MM.1S (cell line): Measurements from ENCODE around the gene GP1BA.

Experiments
- DNase-seq: peaks from one replicate; pipeline ENCODE4 v3.0.0-alpha.2; 2015
- H2AFZ ChIP-seq: fragments of 300-600 bp; sonication (generic); 2 replicates; pipeline ENCODE4 v1.6.0; 2016; ENCODE audit warnings: antibody characterized with exemption, low read length
- H3F3A ChIP-seq: fragments of 300-600 bp; sonication (generic); 2 replicates; pipeline ENCODE4 v1.6.1; 2016; ENCODE audit warnings: mild to moderate bottlenecking, antibody characterized with exemption, low read length, moderate library complexity, mixed read lengths; ENCODE audit not compliant: insufficient read depth
- H3K27ac ChIP-seq: fragments of 300-600 bp; sonication (generic); 2 replicates; pipeline ENCODE4 v1.5.1; 2016; ENCODE audit warnings: mild to moderate bottlenecking, low read length
- H3K27me3 ChIP-seq: fragments of 300-600 bp; sonication (generic); replicated peaks from 2 replicates; pipeline ENCODE4 v1.6.0; 2016; ENCODE audit warnings: low read length; ENCODE audit not compliant: insufficient read depth
- H3K36me3 ChIP-seq: fragments of 300-600 bp; sonication (generic); replicated peaks from 2 replicates; pipeline ENCODE4 v1.6.1; 2016; ENCODE audit warnings: mild to moderate bottlenecking, low read length, mixed read lengths; ENCODE audit not compliant: insufficient read depth
- H3K4me1 ChIP-seq: fragments of 300-600 bp; sonication (generic); 2 replicates; pipeline ENCODE4 v1.6.1; 2016; ENCODE audit warnings: low read length, mixed read lengths
- H3K4me2 ChIP-seq: fragments of 300-600 bp; sonication (generic); 2 replicates; pipeline ENCODE4 v1.6.0; 2016; ENCODE audit warnings: low read depth, low read length
- H3K4me3 ChIP-seq: fragments of 300-600 bp; sonication (generic); 2 replicates; pipeline ENCODE4 v1.5.1; 2016; ENCODE audit warnings: low read length, mixed read lengths
- H3K79me2 ChIP-seq: fragments of 300-600 bp; sonication (generic); 2 replicates; pipeline ENCODE4 v1.6.1; 2016; ENCODE audit warnings: mixed run types, low read length, mixed read lengths
- H3K9ac ChIP-seq: fragments of 300-600 bp; sonication (generic); 2 replicates; pipeline ENCODE4 v1.6.1; 2016; ENCODE audit warnings: low read length, mixed read lengths
- H3K9me2 ChIP-seq: fragments of 300-600 bp; sonication (generic); replicated peaks from 2 replicates; pipeline ENCODE4 v1.6.1; 2016; ENCODE audit warnings: mild to moderate bottlenecking, low read length, mixed read lengths; ENCODE audit not compliant: insufficient read depth
- H3K9me3 ChIP-seq: fragments of 300-600 bp; sonication (generic); replicated peaks from 2 replicates; pipeline ENCODE4 v1.6.1; 2016; ENCODE audit warnings: mild to moderate bottlenecking, low read length, mixed read lengths; ENCODE audit not compliant: insufficient read depth
- H4K20me1 ChIP-seq: fragments of 300-600 bp; sonication (generic); 2 replicates; pipeline ENCODE4 v1.6.1; 2016; ENCODE audit warnings: mild to moderate bottlenecking, low read length, moderate library complexity, mixed read lengths; ENCODE audit not compliant: insufficient read depth
- CTCF ChIP-seq: fragments of 300-600 bp; sonication (generic); IDR thresholded peaks from 2 replicates; pipeline ENCODE4 v1.5.1; 2016; ENCODE audit warnings: antibody characterized with exemption, low read length, mixed read lengths
- EZH2 ChIP-seq: fragments of 300-600 bp; sonication (generic); optimal IDR thresholded peaks from 2 replicates; pipeline ENCODE3; 2017; ENCODE audit warnings: low read depth, mild to moderate bottlenecking, antibody characterized with exemption, low read length, mixed read lengths
- EZH2phosphoT487 ChIP-seq: fragments of 300-600 bp; sonication (generic); IDR thresholded peaks from 2 replicates; pipeline ENCODE4 v1.6.1; 2018; ENCODE audit warnings: antibody characterized with exemption, low read length

The GP1BA gene

DNA sequence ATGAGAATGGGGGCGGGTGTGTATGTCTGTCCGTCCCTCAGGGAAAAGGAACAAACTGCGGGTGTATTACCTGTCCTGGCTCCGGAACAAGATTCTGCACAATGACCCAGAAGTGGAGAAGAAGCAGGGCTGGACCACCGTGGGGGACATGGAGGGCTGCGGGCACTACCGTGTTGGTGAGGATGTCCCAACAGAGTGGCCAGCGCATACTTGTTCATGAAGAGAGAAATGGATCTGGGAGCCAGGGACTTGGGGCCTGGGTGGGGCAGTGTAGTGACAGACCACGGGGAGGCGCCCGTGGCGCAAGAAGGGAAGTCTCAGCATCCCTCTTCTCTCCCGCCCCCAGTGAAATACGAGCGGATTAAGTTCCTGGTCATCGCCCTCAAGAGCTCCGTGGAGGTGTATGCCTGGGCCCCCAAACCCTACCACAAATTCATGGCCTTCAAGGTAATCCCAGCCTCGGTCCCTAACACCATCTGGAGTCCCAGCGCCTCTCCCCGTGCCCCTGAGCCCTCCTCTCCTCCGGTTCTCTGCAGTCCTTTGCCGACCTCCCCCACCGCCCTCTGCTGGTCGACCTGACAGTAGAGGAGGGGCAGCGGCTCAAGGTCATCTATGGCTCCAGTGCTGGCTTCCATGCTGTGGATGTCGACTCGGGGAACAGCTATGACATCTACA is 36.3 kb upstream of the GP1BA start:
- Histone ChIP-seq H2AFZ (no peak overlapping the region), H3K36me3 (no peaks in the 10 kb centered on the region), H3K4me1 (no peaks in the 10 kb centered on the region), H4K20me1 (no peaks in the 10 kb centered on the region), H3K9me3 (no peaks in the 10 kb centered on the region), H3K27me3 (no peaks in the 10 kb centered on the region), H3K9ac (no peak overlapping the region), H3K4me2 (no peak overlapping the region), H3K79me2 (no peaks in the 10 kb centered on the region), H3K9me2 (no peaks in the 10 kb centered on the region), H3K27ac (no peak overlapping the region), H3F3A (no peaks in the 10 kb centered on the region), H3K4me3 (no peak overlapping the region)
- TF ChIP-seq EZH2phosphoT487 (no peak), CTCF (no peak), EZH2 (no peak)
- DNase-seq, result no peak

DNA sequence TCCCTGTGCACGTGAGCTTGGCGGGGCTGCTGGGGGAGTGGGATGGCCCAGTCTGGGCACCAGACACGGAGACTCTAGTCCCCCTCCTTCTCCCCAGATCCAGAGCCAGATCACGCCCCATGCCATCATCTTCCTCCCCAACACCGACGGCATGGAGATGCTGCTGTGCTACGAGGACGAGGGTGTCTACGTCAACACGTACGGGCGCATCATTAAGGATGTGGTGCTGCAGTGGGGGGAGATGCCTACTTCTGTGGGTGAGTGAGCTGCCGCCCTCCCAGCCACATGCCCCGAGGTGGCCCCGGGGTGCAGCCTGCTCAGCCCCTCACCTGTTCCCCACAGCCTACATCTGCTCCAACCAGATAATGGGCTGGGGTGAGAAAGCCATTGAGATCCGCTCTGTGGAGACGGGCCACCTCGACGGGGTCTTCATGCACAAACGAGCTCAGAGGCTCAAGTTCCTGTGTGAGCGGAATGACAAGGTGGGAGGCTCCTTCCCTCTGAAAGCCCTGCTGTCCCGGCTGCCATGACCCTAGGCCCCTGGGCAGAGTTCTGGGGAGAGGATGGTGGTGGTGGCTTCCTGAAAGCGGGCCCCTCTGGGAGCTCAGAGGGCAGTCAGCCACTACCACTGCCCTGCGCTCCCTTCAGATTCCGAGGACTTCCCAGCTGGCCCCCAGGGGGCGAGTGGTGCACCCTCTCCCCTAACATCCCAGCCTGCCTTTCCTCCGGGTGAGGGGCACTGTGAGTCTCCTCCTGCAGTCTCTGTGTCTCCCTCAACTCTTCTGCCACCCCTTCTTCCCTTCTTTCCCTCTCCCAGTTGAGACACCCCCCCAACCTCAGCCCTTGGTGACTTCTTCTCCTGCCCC is 35.5 kb upstream of the GP1BA start:
- Histone ChIP-seq H2AFZ (no peak overlapping the region), H3K79me2 (no peaks in the 10 kb centered on the region), H3K4me2 (no peak overlapping the region), H3K4me1 (no peaks in the 10 kb centered on the region), H3K9me2 (no peaks in the 10 kb centered on the region), H3K27ac (no peak overlapping the region), H3K9ac (no peak overlapping the region), H3K9me3 (no peaks in the 10 kb centered on the region), H3K36me3 (no peaks in the 10 kb centered on the region), H3F3A (no peaks in the 10 kb centered on the region), H3K4me3 (no peak overlapping the region), H4K20me1 (no peaks in the 10 kb centered on the region), H3K27me3 (no peaks in the 10 kb centered on the region)
- DNase-seq, result no peak
- TF ChIP-seq CTCF (no peak), EZH2 (no peak), EZH2phosphoT487 (no peak)

DNA sequence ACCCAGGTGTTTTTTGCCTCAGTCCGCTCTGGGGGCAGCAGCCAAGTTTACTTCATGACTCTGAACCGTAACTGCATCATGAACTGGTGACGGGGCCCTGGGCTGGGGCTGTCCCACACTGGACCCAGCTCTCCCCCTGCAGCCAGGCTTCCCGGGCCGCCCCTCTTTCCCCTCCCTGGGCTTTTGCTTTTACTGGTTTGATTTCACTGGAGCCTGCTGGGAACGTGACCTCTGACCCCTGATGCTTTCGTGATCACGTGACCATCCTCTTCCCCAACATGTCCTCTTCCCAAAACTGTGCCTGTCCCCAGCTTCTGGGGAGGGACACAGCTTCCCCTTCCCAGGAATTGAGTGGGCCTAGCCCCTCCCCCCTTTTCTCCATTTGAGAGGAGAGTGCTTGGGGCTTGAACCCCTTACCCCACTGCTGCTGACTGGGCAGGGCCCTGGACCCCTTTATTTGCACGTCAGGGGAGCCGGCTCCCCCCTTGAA is 34.8 kb upstream of the GP1BA start:
- H3K36me3 ChIP-seq, result no peaks in the 10 kb centered on the region
- no peaks in the 10 kb centered on the region for H3K4me1 ChIP-seq
- no peaks in the 10 kb centered on the region for H3K9me3 ChIP-seq
- H3K4me3 ChIP-seq, result no peak overlapping the region
- H3K27ac ChIP-seq, result no peak overlapping the region
- no peaks in the 10 kb centered on the region for H4K20me1 ChIP-seq
- no peak overlapping the region for H2AFZ ChIP-seq
- no peaks in the 10 kb centered on the region for H3K79me2 ChIP-seq
- no peak for DNase-seq
- no peaks in the 10 kb centered on the region for H3K27me3 ChIP-seq
- H3K9ac ChIP-seq, result no peak overlapping the region
- no peaks in the 10 kb centered on the region for H3F3A ChIP-seq
- no peaks in the 10 kb centered on the region for H3K9me2 ChIP-seq
- TF ChIP-seq EZH2 (no peak), CTCF (no peak), EZH2phosphoT487 (no peak)
- no peak overlapping the region for H3K4me2 ChIP-seq
